HepG2 (cell line): ENCODE measurements around the gene NPAS2. TPM values are rescaled to one million over a fixed set of nuclear protein-coding genes. Genes with fewer than 3 reads are reported as not detected.

Source experiments
- ATF2 ChIP-seq: sonication (generic); formaldehyde crosslinking; IDR thresholded peaks from 2 replicates; pipeline ENCODE4 v1.4.0; 2020; ENCODE audit warnings: missing genetic modification reagents
- EP300 ChIP-seq, 3 experiments: sonication (generic) in 1 of 3; formaldehyde crosslinking in 1 of 3; IDR thresholded peaks; 2 replicates each; pipeline versions ENCODE4 v1.5.1 to v1.6.1; 2011 to 2020; ENCODE audit warnings: low read depth in 2 of 3, low read length in 2 of 3, borderline replicate concordance in 1 of 3, improper control_type of control experiment in 1 of 3, mild to moderate bottlenecking in 1 of 3, missing genetic modification reagents in 1 of 3, moderate library complexity in 1 of 3
- HNRNPK ChIP-seq: fragments of 200-400 bp; formaldehyde crosslinking; IDR thresholded peaks from 2 replicates; pipeline ENCODE4 v1.6.1; 2018; ENCODE audit warnings: low read length, low read depth, moderate library complexity, mild to moderate bottlenecking; ENCODE audit not compliant: poor library complexity, severe bottlenecking
- IKZF5 ChIP-seq: IDR thresholded peaks from 2 replicates; pipeline ENCODE4 v1.6.1; 2018; ENCODE audit warnings: missing genetic modification reagents, mild to moderate bottlenecking, missing compliant biosample characterization
- LCORL ChIP-seq, 2 experiments: fragments of 450-650 bp in 1 of 2; sonication (generic) in 1 of 2; formaldehyde crosslinking in 1 of 2; IDR thresholded peaks; 2 replicates each; pipeline versions ENCODE4 v1.5.0 to v1.6.1; 2017 to 2020; ENCODE audit warnings: antibody characterized with exemption in 1 of 2, missing genetic modification reagents in 1 of 2
- MLX ChIP-seq: IDR thresholded peaks from 2 replicates; pipeline ENCODE4 v1.6.1; 2016
- NCOA2 ChIP-seq: sonication (generic); formaldehyde crosslinking; IDR thresholded peaks from 2 replicates; pipeline ENCODE4 v1.8.0; 2022; ENCODE audit warnings: inconsistent platforms
- NCOR1 ChIP-seq: fragments of 200-600 bp; sonication (generic); IDR thresholded peaks from 2 replicates; pipeline ENCODE4 v1.7.0; 2017; ENCODE audit warnings: antibody characterized with exemption, low read length, borderline replicate concordance
- NR2F1 ChIP-seq, 2 experiments: fragments of 450-650 bp in 1 of 2; formaldehyde crosslinking in 1 of 2; IDR thresholded peaks; 2 replicates each; pipeline versions ENCODE4 v1.5.0 to v1.6.1; 2016 to 2020; ENCODE audit warnings: mild to moderate bottlenecking in 1 of 2, missing compliant biosample characterization in 1 of 2, missing genetic modification reagents in 1 of 2, moderate library complexity in 1 of 2
- PATZ1 ChIP-seq: sonication (generic); formaldehyde crosslinking; IDR thresholded peaks from 2 replicates; pipeline ENCODE4 v1.4.0; 2020; ENCODE audit warnings: missing genetic modification reagents
- PRDM4 ChIP-seq: sonication (generic); formaldehyde crosslinking; IDR thresholded peaks from 2 replicates; pipeline ENCODE4 v1.9.0; 2021; ENCODE audit warnings: missing genetic modification reagents, borderline replicate concordance
- SAP130 ChIP-seq: IDR thresholded peaks from 2 replicates; pipeline ENCODE4 v1.6.1; 2016; ENCODE audit warnings: low read depth
- SOX5 ChIP-seq: IDR thresholded peaks from 2 replicates; pipeline ENCODE4 v1.6.1; 2016; ENCODE audit warnings: borderline replicate concordance
- SP5 ChIP-seq: IDR thresholded peaks from 2 replicates; pipeline ENCODE4 v1.6.1; 2016; ENCODE audit warnings: low read depth, borderline replicate concordance
- TARDBP ChIP-seq: sonication (generic); formaldehyde crosslinking; IDR thresholded peaks from 2 replicates; pipeline ENCODE4 v1.8.0; 2022; ENCODE audit warnings: mild to moderate bottlenecking, missing genetic modification reagents
- TBX2 ChIP-seq: sonication (generic); formaldehyde crosslinking; IDR thresholded peaks from 2 replicates; pipeline ENCODE4 v1.5.0; 2020; ENCODE audit warnings: missing genetic modification reagents, mild to moderate bottlenecking, borderline replicate concordance
- TEAD3 ChIP-seq: optimal IDR thresholded peaks from 2 replicates; pipeline ENCODE3; 2016; ENCODE audit warnings: borderline replicate concordance
- ZNF24 ChIP-seq: fragments of 450-650 bp; IDR thresholded peaks from 2 replicates; pipeline ENCODE4 v1.6.1; 2017; ENCODE audit warnings: antibody characterized with exemption, mild to moderate bottlenecking
- ZNF557 ChIP-seq: sonication (generic); formaldehyde crosslinking; IDR thresholded peaks from 2 replicates; pipeline ENCODE4 v1.4.0; 2020; ENCODE audit warnings: missing genetic modification reagents
- ZNF816 ChIP-seq: sonication (generic); formaldehyde crosslinking; IDR thresholded peaks from 2 replicates; pipeline ENCODE4 v1.8.0; 2022; ENCODE audit warnings: missing genetic modification reagents, mild to moderate bottlenecking, borderline replicate concordance
- ZNF878 ChIP-seq: sonication (generic); formaldehyde crosslinking; IDR thresholded peaks from 2 replicates; pipeline ENCODE4 v1.8.1; 2023; ENCODE audit warnings: mild to moderate bottlenecking, missing genetic modification reagents, moderate library complexity
- polyA plus RNA-seq, 8 experiments: library from polyadenylated mRNA; depleted of rRNA in 3 of 8; stranded (reverse) in 7 of 8; unstranded in 1 of 8; fragments of >200 nt; fragmentation: Illumina TruSeq in 4 of 8; extraction: Trizol in 4 of 8; gene quantifications; 2 replicates each; pipeline versions ENCODE4 v1.2.1 to v1.2.3, GENCODE V29; 2011 to 2016; ENCODE audit warnings: low read depth in 4 of 8, missing spikeins in 1 of 8, mixed read lengths in 1 of 8; ENCODE audit not compliant: insufficient read depth in 1 of 8
- total RNA-seq, 5 experiments: library from RNA; depleted of rRNA; stranded (reverse); fragments of >200 nt; fragmentation: Illumina TruSeq; extraction: Trizol; gene quantifications; 2 replicates each; pipeline ENCODE4 v1.2.3, GENCODE V29; 2016; ENCODE audit warnings: low read depth in 1 of 5

The NPAS2 gene
- total and polyA plus RNA-seq, 2 of the 13 experiments (the other 11 are each of a cell fraction or from before 2014, with no cell fraction given), result 14.8 to 37.5 TPM

- TF ChIP-seq ZNF24 (0 out of 2 replicates have a peak, but pooled peaks have one; percentile 44), LCORL (IDR thresholded peaks at IDR 0.05) (no peak), LCORL (CRISPR knock-in tag; IDR thresholded peaks at IDR 0.05) (peak; percentile 83; the same call in 1 of the 2 replicates), PRDM4 (no peak), IKZF5 (CRISPR knock-in tag) (peak; percentile 47; the same call in 1 of the 2 replicates), NR2F1 (CRISPR knock-in tag; IDR thresholded peaks at IDR 0.05) (peak in 1 of 2 experiments; percentile 30; a peak in 1 of 4 replicates), SOX5 (peak; percentile 49; the same call in 1 of the 2 replicates), ZNF557 (CRISPR knock-in tag) (no peak), NCOR1 (peak; percentile 58; the same call in 1 of the 2 replicates), ZNF878 (0 out of 2 replicates have a peak, but pooled peaks have one; percentile 52), TEAD3 (CRISPR knock-in tag) (peak; percentile 41), ZNF816 (CRISPR knock-in tag) (no peak), TBX2 (peak; percentile 64; the same call in 1 of the 2 replicates), ATF2 (CRISPR knock-in tag) (peak; percentile 15; the same call in 1 of the 2 replicates), PATZ1 (peak; percentile 17; the same call in 1 of the 2 replicates), SP5 (CRISPR knock-in tag) (peak; percentile 40; the same call in 1 of the 2 replicates), HNRNPK (no peak), TARDBP (0 out of 2 replicates have a peak, but pooled peaks have one; percentile 20), SAP130 (CRISPR knock-in tag) (peak; percentile 61), EP300 (IDR thresholded peaks at IDR 0.05; ENCODE audit: low read depth in 2 of 2, low read length in 2 of 2) (peak in 1 of 2 experiments; percentile 65; a peak in 2 of 4 replicates), EP300 (CRISPR knock-in tag; IDR thresholded peaks at IDR 0.05; ENCODE audit: borderline replicate concordance) (no peak), MLX (CRISPR knock-in tag) (peak; percentile 46; the same call in 1 of the 2 replicates), NCOA2 (CRISPR knock-in tag) (peak; percentile 61)
Observed at GRCh38 chr2:100814453-100814852, 5.5 kb upstream of the NPAS2 start (continued).
